GM13976 (cell line): ENCODE data around the gene ZNF483.

Experiments
- DNase-seq: peaks from one replicate; pipeline ENCODE4 v3.0.0; 2012; ENCODE audit warnings: low spot score
- in situ Hi-C: fragments of 300-500 bp; cut with MboI; formaldehyde crosslinking; loops from one replicate; pipeline ENCODE4 v1.12.0; 2022; ENCODE audit warnings: low sequenced_read_pairs, mixed read lengths, inconsistent platforms; ENCODE audit not compliant: unreplicated experiment
- TF ChIP-seq, protein P1 (sequence below): IDR thresholded peaks from 2 replicates; pipeline ENCODE4 v1.5.1; 2012; ENCODE audit warnings: borderline replicate concordance, mild to moderate bottlenecking; ENCODE audit not compliant: insufficient read depth; ENCODE audit errors: extremely low read depth, missing control alignments, control extremely low read depth

ZNF483 gene

DNA sequence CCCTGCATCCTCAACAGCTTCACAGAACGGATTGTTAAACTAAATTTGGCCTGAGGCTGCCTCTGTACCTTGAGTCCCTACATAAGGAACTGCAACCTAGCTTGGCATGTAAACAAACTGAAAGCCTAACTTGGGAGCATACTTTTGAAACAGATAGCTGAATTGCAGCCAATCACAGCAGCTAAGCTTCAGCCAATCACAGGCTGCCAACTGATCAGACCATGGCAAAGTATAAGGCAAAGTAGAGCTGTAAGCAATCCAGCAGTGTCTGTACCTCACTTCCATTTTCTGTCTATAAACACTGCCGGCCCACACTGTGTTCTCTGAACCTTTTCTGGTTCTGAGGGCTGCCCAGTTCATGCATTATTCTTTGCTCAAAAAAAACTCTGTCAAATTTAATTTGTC lies 8.9 kb upstream of the ZNF483 start:
- in situ Hi-C loops, result no loop called here
- DNase-seq, result no peak

DNA sequence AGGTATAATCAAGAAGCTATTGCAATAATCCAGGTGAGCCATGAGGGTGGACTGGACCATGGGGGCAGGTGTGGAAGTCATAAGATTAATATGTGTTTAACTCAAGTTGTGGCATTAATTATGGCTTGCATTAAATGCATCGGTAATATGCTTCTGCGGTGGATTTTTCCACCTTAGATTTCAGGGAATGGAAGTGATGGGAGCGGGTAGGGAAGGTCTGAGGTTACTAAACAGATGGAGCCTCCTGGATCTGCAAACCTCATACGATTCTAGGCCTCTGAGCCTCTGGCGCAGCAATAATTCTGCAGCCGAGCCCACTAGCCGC lies 286 bp upstream of the ZNF483 start:
- TF ChIP-seq, protein P1, sequence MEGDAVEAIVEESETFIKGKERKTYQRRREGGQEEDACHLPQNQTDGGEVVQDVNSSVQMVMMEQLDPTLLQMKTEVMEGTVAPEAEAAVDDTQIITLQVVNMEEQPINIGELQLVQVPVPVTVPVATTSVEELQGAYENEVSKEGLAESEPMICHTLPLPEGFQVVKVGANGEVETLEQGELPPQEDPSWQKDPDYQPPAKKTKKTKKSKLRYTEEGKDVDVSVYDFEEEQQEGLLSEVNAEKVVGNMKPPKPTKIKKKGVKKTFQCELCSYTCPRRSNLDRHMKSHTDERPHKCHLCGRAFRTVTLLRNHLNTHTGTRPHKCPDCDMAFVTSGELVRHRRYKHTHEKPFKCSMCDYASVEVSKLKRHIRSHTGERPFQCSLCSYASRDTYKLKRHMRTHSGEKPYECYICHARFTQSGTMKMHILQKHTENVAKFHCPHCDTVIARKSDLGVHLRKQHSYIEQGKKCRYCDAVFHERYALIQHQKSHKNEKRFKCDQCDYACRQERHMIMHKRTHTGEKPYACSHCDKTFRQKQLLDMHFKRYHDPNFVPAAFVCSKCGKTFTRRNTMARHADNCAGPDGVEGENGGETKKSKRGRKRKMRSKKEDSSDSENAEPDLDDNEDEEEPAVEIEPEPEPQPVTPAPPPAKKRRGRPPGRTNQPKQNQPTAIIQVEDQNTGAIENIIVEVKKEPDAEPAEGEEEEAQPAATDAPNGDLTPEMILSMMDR, result no peak
- no peak for DNase-seq
- in situ Hi-C loops, result no loop called here

More for the DNA sequence above, 8.9 kb upstream of the ZNF483 start:
- TF ChIP-seq, protein P1, result no peak

DNA sequence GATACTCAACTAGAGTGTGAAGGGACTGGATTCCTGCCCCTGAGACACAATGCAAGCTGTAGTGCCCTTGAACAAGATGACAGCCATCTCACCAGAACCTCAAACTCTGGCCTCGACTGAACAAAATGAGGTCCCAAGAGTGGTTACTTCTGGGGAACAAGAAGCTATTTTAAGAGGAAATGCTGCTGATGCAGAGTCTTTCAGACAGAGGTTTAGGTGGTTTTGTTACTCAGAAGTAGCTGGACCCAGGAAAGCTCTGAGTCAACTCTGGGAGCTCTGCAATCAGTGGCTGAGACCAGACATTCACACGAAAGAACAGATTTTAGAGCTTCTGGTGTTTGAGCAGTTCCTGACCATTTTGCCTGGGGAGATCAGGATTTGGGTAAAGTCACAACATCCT lies 2.4 kb downstream of the ZNF483 start:
- in situ Hi-C loops, result no loop called here
- no peak for DNase-seq
- TF ChIP-seq, protein P1, result no peak

DNA sequence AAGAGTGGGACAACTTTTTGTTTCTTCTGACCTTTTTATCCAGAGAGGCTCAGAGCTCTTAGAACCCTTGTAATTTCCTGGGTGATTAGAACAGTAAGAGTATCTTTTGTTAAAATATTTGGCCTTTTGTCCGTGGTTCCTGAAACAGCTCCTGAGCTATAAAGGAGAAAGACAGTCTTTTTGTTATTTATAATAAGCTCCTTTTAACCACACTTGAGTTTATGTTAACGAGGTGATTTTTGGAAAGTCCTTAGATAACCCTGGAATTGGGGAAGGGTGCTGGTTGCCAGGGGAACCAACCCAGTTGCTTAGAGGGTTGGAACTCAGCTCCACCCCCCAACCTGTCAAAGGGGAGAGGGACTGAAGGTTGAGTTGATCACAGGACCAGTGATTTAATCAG lies 4.8 kb downstream of the ZNF483 start:
- in situ Hi-C loops, result no loop called here
- TF ChIP-seq, protein P1, result no peak
- DNase-seq, result no peak

DNA sequence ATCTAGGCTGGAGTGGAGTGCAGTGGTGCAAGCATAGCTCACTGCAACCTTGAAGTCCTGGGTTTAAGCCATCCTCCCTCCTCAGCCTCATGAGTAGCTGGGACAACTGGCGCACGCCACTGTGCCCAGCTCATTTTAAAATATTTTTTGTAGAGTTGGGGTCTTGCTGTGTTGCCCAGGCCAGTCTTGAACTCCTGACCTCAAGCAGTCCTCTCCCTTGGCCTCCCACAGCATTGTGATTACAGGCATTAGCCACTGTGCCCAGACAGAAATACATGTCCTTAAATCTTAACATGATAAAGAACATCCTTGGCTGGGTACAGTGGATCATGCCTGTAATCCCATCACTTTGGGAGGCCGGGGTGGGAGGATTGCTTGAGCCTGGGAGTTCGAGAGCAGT lies 6.7 kb downstream of the ZNF483 start:
- DNase-seq, result no peak
- in situ Hi-C loops, result no loop called here
- TF ChIP-seq, protein P1, result no peak

DNA sequence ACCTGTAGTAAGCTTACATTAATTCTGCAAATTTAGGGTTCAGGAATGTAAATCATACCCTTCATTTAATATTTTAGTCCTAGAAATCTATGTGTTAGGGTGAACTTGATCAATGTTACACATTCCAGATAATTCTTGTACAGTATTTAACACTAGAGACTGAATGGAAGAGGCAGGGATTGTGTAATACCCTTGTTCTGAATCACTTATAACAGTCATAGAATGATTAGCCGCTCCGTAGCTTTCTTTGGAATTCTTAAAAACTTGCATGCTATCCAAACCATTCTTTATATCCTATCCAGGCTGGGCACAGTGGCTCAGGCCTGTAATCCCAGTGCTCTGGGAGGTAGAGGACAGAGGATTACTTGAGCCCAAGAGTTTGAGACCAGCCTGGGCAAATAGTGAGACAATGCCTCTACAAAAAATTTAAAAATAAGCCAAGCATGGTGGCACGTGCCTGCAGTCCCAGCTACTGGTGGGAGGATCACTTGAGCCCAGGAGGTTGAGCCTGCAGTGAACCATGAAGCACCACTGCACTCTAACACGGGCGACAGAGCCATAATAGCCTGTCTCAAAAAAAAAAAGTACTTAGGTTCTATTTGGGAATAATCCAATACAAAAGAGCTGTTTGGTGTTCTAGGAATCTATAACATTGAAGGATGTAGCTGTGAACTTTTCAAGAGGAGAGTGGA lies 8.3 kb downstream of the ZNF483 start:
- no peak for DNase-seq
- in situ Hi-C loops, result no loop called here
- TF ChIP-seq, protein P1, result no peak

DNA sequence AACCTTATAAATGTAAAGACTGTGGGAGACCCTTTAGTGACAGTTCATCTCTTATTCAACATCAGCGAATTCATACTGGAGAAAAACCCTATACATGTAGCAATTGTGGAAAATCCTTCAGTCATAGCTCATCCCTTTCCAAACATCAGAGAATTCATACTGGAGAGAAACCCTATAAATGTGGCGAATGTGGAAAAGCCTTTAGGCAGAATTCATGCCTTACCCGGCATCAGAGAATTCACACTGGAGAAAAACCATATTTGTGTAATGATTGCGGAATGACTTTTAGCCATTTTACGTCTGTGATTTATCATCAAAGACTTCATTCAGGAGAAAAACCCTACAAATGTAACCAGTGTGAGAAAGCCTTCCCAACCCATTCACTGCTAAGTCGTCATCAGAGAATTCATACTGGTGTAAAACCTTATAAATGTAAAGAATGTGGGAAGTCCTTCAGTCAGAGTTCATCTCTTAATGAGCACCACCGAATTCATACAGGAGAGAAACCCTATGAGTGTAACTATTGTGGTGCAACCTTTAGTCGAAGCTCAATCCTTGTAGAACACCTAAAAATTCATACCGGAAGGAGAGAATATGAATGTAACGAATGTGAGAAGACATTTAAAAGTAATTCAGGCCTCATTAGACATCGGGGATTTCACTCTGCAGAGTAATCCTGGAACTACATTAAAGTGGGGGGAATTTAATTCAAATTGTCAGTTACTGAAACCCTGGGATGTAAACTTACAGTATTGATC lies 17.7 kb downstream of the ZNF483 start:
- no peak for DNase-seq
- TF ChIP-seq, protein P1, result no peak
- in situ Hi-C loops, result no loop called here
